Measurements from ENCODE around the gene FAIM2. TPM values are rescaled to one million over a fixed set of nuclear protein-coding genes. Genes with fewer than 3 reads are reported as not detected.

The FAIM2 gene
- total RNA-seq, 1 donor from 2014 or later: 0.18 TPM

DNA sequence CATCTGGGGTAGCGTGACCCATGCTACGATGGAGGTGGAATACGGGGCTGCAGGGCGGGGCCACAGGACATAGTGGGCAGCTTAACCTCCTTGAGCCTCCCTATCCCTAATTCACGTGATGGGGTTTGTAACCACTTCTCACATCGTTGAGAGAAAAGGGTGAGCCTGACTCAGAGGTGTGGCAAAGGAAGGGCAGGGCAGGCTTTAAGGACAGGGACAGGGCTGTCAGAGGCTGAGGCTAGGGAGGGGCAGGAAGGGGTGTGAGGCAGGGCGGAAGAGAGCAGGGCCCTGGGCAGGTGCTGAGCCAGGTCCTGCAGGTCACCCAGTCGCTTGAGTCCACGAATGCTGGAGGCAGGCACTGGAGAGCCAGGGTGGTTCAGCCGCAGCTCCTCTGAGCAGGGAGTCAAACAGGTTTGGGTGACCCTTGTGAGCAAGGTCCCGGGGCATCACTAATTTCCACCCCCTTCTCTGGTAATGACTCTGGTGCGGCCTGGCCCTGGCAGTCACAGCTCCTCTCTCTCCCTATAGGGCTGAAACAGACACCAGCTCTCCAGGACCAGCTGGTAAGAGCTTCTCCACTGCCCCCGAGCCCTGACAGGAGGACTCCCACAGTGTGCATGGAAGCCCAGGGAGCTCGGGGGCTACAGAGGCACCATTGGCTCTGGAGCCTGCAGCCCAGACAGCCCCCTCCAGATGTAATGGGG lies 39.4 kb upstream of the FAIM2 start:
- no peaks in the 10 kb centered on the region for H3K9me3 ChIP-seq (ENCODE audit: insufficient read depth, low read depth, low read length)
- no peaks in the 10 kb centered on the region for H3K9me3 Mint-ChIP-seq (ENCODE audit: unreplicated experiment)
- TF ChIP-seq EZH2 (IDR thresholded peaks at IDR 0.05; ENCODE audit: insufficient read depth, low read length): no peak
- TF ChIP-seq, protein P1, sequence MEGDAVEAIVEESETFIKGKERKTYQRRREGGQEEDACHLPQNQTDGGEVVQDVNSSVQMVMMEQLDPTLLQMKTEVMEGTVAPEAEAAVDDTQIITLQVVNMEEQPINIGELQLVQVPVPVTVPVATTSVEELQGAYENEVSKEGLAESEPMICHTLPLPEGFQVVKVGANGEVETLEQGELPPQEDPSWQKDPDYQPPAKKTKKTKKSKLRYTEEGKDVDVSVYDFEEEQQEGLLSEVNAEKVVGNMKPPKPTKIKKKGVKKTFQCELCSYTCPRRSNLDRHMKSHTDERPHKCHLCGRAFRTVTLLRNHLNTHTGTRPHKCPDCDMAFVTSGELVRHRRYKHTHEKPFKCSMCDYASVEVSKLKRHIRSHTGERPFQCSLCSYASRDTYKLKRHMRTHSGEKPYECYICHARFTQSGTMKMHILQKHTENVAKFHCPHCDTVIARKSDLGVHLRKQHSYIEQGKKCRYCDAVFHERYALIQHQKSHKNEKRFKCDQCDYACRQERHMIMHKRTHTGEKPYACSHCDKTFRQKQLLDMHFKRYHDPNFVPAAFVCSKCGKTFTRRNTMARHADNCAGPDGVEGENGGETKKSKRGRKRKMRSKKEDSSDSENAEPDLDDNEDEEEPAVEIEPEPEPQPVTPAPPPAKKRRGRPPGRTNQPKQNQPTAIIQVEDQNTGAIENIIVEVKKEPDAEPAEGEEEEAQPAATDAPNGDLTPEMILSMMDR (IDR thresholded peaks at IDR 0.05; ENCODE audit: insufficient read depth, low read depth, low read length): no peak
- no peak overlapping the region for H3K27ac ChIP-seq (ENCODE audit: low read depth, low read length)
- H3K4me3 Mint-ChIP-seq (ENCODE audit: unreplicated experiment): no peak overlapping the region
- FAIRE-seq (no peak), DNase-seq (ENCODE audit: low read depth) (no peak)
- peaks cover 3% of the 10 kb centered on the region for H3K4me1 Mint-ChIP-seq (ENCODE audit: low read depth, unreplicated experiment)
- no peak overlapping the region for H3K27ac Mint-ChIP-seq (ENCODE audit: unreplicated experiment)
- peaks cover 24% of the 10 kb centered on the region for H3K27me3 Mint-ChIP-seq (ENCODE audit: low read depth, unreplicated experiment)
- H3K4me1 ChIP-seq (ENCODE audit: insufficient read depth, low read length): peaks cover 3% of the 10 kb centered on the region
- no peak overlapping the region for H3K4me3 ChIP-seq (ENCODE audit: insufficient read depth, low read depth, low read length)
- H3K4me2 ChIP-seq (ENCODE audit: low read length): no peak overlapping the region
- H3K9ac ChIP-seq (ENCODE audit: low read length): no peak overlapping the region
- H4K20me1 ChIP-seq (ENCODE audit: insufficient read depth, low read length): no peaks in the 10 kb centered on the region
- H3K79me2 ChIP-seq (ENCODE audit: insufficient read depth, low read length): no peaks in the 10 kb centered on the region
- H3K27me3 ChIP-seq (ENCODE audit: insufficient read depth, low read length): no peaks in the 10 kb centered on the region
- no peak overlapping the region for H2AFZ ChIP-seq (ENCODE audit: low read depth, low read length)
- H3K36me3 ChIP-seq (ENCODE audit: insufficient read depth, low read length): no peaks in the 10 kb centered on the region
- no peaks in the 10 kb centered on the region for H3K36me3 Mint-ChIP-seq (ENCODE audit: low read depth, unreplicated experiment)

- H3K9me3 ChIP-seq (ENCODE audit: insufficient read depth, low read depth, low read length): no peaks in the 10 kb centered on the region
- no peak overlapping the region for H2AFZ ChIP-seq (ENCODE audit: low read depth, low read length)
- no peaks in the 10 kb centered on the region for H3K79me2 ChIP-seq (ENCODE audit: insufficient read depth, low read length)
- H3K27ac Mint-ChIP-seq (ENCODE audit: unreplicated experiment): no peak overlapping the region
- no peaks in the 10 kb centered on the region for H3K36me3 Mint-ChIP-seq (ENCODE audit: low read depth, unreplicated experiment)
- H3K9ac ChIP-seq (ENCODE audit: low read length): no peak overlapping the region
- H3K27me3 ChIP-seq (ENCODE audit: insufficient read depth, low read length): no peaks in the 10 kb centered on the region
- TF ChIP-seq EZH2 (IDR thresholded peaks at IDR 0.05; ENCODE audit: insufficient read depth, low read length): no peak
- TF ChIP-seq, protein P1 (IDR thresholded peaks at IDR 0.05; ENCODE audit: insufficient read depth, low read depth, low read length): no peak
- H3K4me3 ChIP-seq (ENCODE audit: insufficient read depth, low read depth, low read length): no peak overlapping the region
- no peaks in the 10 kb centered on the region for H3K9me3 Mint-ChIP-seq (ENCODE audit: unreplicated experiment)
- H3K4me1 Mint-ChIP-seq (ENCODE audit: low read depth, unreplicated experiment): peaks cover 3% of the 10 kb centered on the region
- H3K27me3 Mint-ChIP-seq (ENCODE audit: low read depth, unreplicated experiment): peaks cover 18% of the 10 kb centered on the region
- H3K36me3 ChIP-seq (ENCODE audit: insufficient read depth, low read length): no peaks in the 10 kb centered on the region
- FAIRE-seq (no peak), DNase-seq (ENCODE audit: low read depth) (no peak)
- no peak overlapping the region for H3K27ac ChIP-seq (ENCODE audit: low read depth, low read length)
- H4K20me1 ChIP-seq (ENCODE audit: insufficient read depth, low read length): no peaks in the 10 kb centered on the region
- H3K4me2 ChIP-seq (ENCODE audit: low read length): no peak overlapping the region
- peaks cover 3% of the 10 kb centered on the region for H3K4me1 ChIP-seq (ENCODE audit: insufficient read depth, low read length)
- H3K4me3 Mint-ChIP-seq (ENCODE audit: unreplicated experiment): no peak overlapping the region
Measured at GRCh38 chr12:49942512-49942893, 38.8 kb upstream of the FAIM2 start.
